HFF-Myc (cell line): ENCODE measurements around the gene RSPO4.
A peak's percentile ranks its signal among the peaks of the same experiment; 100 is the strongest.

ENCODE experiments used
- DNase-seq: peaks from one replicate; pipeline ENCODE4 v3.0.0-alpha.2; 2011; ENCODE audit warnings: low read depth; ENCODE audit errors: extremely low read depth
- H3K4me3 ChIP-seq: replicated peaks from 2 replicates; pipeline ENCODE4 v1.5.1; 2011; ENCODE audit warnings: low read depth, mild to moderate bottlenecking, control low read depth, low read length
- CTCF ChIP-seq: IDR thresholded peaks from 2 replicates; pipeline ENCODE4 v1.5.1; 2012; ENCODE audit warnings: mild to moderate bottlenecking, low read depth, low read length, control low read depth; ENCODE audit errors: missing control alignments

The RSPO4 gene

GRCh38 chr20:973785-974194 is 28.3 kb downstream of the RSPO4 start:
- no peak overlapping the region for H3K4me3 ChIP-seq
- DNase-seq: peak; percentile 31
- peak; percentile 54 for TF ChIP-seq CTCF

DNA sequence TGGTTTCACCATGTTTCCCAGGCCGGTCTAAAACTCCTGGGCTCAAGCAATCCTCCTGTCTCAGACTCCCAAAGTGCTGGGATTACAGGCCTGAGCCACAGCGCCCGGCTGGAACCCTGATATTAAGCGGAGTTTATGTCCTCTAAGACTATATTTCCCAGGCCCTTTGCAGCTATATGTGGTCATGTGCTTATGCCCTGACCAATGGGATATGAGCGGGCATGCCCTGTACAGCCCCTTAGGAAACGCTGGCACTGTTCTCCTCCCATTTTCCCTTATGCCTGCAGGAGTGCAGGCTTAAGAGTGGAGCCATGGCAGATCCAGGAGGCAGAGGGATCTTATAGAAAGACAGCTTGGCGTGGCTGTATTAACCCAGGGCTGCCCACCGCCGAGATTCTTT is 29.9 kb downstream of the RSPO4 start:
- DNase-seq: no peak
- no peak overlapping the region for H3K4me3 ChIP-seq
- no peak for TF ChIP-seq CTCF

DNA sequence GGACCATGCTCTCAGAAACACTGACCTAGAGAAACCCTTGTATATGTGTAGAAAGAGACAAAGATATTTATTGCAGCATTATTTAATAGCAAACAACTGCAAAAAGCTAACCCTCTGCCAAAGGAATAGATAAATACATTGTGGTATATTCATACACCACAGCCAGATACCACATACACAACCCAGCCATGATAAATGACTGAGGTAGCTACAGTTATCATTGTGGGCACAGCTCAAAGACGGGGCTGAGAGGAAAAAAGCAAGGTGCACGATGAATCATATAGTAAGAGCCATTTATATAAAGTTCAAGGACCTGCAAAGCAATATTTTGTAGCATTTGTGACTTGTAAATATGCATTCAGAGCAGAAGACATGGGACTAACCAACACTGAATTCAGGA is 30.8 kb downstream of the RSPO4 start:
- no peak for DNase-seq
- H3K4me3 ChIP-seq: no peak overlapping the region
- no peak for TF ChIP-seq CTCF

- no peak for DNase-seq
- H3K4me3 ChIP-seq: no peak overlapping the region
- TF ChIP-seq CTCF: no peak
Observed at GRCh38 chr20:969868-970267, 32.2 kb downstream of the RSPO4 start.

GRCh38 chr20:967796-968742 is 34.0 kb downstream of the RSPO4 start:
- no peak for DNase-seq
- H3K4me3 ChIP-seq: no peak overlapping the region
- no peak for TF ChIP-seq CTCF

GRCh38 chr20:965956-966355 is 36.2 kb downstream of the RSPO4 start:
- DNase-seq: no peak
- TF ChIP-seq CTCF: no peak
- H3K4me3 ChIP-seq: no peak overlapping the region
